ENCODE results near the gene CREG1. TPM values are rescaled to one million over a fixed set of nuclear protein-coding genes. Genes with fewer than 3 reads are reported as not detected.

CREG1 gene
- total and polyA plus RNA-seq, 2 experiments from 2014 or later, result 127 to 139 TPM

DNA sequence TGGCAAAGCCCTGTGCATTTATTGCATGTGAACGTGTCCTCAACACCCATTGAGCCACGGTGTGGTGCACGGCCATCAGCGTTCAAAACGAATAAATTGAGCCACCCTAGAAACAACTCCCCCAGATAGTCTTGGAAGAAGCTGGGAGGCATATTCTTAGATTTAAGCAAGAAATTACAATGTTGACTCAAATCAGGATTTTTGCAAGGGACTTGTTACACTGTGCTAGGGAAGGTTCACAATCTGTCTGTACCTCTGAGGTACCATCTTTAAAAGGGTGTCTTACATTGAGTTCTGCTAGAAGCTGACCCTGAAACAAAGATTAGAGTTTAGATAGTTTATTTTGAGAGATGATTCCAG, 51.4 kb downstream of the CREG1 start:
- no peaks in the 10 kb centered on the region for H3K27me3 ChIP-seq
- no peak overlapping the region for H3K4me3 ChIP-seq
- H3K27ac ChIP-seq, result no peak overlapping the region
- TF ChIP-seq, protein P1, sequence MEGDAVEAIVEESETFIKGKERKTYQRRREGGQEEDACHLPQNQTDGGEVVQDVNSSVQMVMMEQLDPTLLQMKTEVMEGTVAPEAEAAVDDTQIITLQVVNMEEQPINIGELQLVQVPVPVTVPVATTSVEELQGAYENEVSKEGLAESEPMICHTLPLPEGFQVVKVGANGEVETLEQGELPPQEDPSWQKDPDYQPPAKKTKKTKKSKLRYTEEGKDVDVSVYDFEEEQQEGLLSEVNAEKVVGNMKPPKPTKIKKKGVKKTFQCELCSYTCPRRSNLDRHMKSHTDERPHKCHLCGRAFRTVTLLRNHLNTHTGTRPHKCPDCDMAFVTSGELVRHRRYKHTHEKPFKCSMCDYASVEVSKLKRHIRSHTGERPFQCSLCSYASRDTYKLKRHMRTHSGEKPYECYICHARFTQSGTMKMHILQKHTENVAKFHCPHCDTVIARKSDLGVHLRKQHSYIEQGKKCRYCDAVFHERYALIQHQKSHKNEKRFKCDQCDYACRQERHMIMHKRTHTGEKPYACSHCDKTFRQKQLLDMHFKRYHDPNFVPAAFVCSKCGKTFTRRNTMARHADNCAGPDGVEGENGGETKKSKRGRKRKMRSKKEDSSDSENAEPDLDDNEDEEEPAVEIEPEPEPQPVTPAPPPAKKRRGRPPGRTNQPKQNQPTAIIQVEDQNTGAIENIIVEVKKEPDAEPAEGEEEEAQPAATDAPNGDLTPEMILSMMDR (IDR thresholded peaks at IDR 0.05; ENCODE audit: low read depth, low read length), result no peak
- no peaks in the 10 kb centered on the region for H3K4me1 ChIP-seq (ENCODE audit: low read depth)
- no peaks in the 10 kb centered on the region for H3K36me3 ChIP-seq
- no peaks in the 10 kb centered on the region for H3K9me3 ChIP-seq (ENCODE audit: low read depth)
- DNase-seq (ENCODE audit: low read depth in 1 of 2, low spot score in 1 of 2), result no peak

DNA sequence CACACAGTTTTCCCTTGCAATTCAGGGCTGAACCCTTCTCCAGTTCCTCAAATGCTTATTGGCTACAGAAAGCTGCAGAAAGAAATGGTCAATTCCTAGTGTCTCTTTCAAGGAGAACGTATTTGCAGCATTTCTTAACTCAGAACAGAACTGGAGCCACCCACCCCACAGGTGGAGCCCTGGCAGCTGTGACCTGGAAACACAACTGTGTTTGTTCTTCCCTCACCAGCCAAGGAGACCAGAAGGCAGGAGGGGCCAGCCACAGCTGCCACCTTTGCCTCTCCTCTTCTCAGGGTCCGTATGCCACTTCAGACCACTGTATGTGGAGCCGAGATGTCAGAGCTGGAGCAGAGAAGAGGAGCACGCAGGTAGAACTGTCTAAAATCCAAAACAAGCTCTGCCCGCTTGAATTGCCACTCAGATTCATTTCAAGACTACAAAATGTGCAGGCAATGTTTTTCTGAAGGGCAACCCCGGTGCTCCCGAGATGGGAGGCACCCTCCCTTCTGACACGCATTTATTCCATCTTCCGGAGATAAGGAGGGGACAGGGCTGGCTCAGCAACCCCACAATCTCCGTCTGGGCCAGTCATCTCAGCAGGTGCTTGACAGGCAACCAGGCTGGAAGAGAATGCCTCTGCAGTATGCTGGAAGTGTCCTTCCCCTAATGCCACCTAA, 51.9 kb downstream of the CREG1 start:
- TF ChIP-seq, protein P1 (IDR thresholded peaks at IDR 0.05; ENCODE audit: low read depth, low read length), result no peak
- Histone ChIP-seq H3K27me3 (no peaks in the 10 kb centered on the region), H3K27ac (no peak overlapping the region), H3K4me3 (no peak overlapping the region), H3K4me1 (ENCODE audit: low read depth) (no peaks in the 10 kb centered on the region), H3K36me3 (no peaks in the 10 kb centered on the region), H3K9me3 (ENCODE audit: low read depth) (no peaks in the 10 kb centered on the region)
- DNase-seq (ENCODE audit: low read depth in 1 of 2, low spot score in 1 of 2), result no peak

DNA sequence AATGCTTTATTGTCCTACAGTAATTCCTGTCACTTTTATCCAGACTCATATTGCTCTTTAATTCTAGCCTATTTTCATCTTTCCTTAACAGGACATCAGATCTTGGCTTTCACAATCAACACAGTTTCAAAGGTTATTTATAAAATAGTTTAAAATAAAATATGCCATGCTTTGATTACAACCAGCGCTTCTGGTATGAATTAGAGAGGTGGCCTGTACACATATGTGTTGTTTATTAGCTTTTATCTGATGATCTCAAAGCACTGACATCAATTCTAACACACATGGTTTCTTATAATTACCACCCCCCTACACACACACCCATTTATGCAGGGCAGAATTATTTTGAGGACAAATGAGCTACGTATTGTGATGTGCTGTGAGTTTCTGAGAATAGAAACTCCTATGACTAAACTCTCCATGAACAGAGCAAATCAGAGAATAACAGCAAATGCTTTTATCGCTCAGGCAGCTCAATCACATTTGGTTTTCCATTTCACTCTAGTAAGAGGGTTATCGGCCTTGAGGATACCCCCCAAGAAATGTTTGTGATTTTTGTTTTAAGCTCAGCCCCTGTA, 53.2 kb downstream of the CREG1 start:
- no peak overlapping the region for H3K4me3 ChIP-seq
- H3K27ac ChIP-seq, result no peak overlapping the region
- no peak for DNase-seq (ENCODE audit: low read depth in 1 of 2, low spot score in 1 of 2)
- H3K4me1 ChIP-seq (ENCODE audit: low read depth), result no peaks in the 10 kb centered on the region
- H3K36me3 ChIP-seq, result no peaks in the 10 kb centered on the region
- H3K9me3 ChIP-seq (ENCODE audit: low read depth), result no peaks in the 10 kb centered on the region
- H3K27me3 ChIP-seq, result no peaks in the 10 kb centered on the region
- TF ChIP-seq, protein P1 (IDR thresholded peaks at IDR 0.05; ENCODE audit: low read depth, low read length), result no peak

DNA sequence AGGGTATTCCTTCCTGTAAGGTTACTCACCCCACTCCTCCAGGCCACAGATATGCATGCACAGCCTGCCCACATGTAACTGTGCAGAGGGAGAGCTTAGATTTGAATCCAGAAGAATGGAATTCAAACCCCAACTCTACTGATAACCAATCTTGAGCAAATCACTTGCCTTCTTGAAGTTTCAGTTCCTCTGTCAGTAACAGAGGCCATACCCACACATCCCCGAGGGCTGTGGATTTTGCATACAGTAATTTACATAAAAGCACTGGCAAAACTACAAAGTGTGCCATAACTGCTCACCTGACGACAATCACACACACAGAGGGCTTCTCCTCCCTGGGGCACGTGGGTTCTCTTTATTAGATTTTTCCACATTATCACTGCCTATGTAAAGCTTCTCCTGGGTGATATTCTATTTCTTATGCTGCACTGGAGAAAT, 53.9 kb downstream of the CREG1 start:
- TF ChIP-seq, protein P1 (IDR thresholded peaks at IDR 0.05; ENCODE audit: low read depth, low read length), result no peak
- Histone ChIP-seq H3K4me3 (no peak overlapping the region), H3K27me3 (no peaks in the 10 kb centered on the region), H3K27ac (no peak overlapping the region), H3K9me3 (ENCODE audit: low read depth) (no peaks in the 10 kb centered on the region), H3K36me3 (no peaks in the 10 kb centered on the region), H3K4me1 (ENCODE audit: low read depth) (no peaks in the 10 kb centered on the region)
- no peak for DNase-seq (ENCODE audit: low read depth in 1 of 2, low spot score in 1 of 2)

DNA sequence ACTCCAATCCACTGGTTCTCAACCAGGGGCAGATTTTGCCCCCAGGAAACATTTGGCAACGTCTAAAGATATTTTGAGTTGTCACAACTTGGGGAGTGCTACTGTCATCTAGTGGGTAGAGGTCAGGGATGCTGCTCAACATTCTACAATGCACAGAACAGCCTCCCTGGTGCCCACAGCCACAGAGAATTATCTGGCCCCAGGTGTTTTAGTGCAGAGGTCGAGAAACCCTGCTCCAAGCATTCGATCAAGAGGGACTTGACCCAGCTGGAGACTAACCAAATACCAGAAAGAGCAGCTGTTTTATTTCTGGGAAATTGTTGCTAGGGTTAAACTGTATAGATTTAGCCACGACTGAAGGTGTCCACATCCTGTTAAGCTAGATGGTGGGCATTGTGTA, 54.5 kb downstream of the CREG1 start:
- Histone ChIP-seq H3K4me1 (ENCODE audit: low read depth) (no peaks in the 10 kb centered on the region), H3K27ac (no peak overlapping the region), H3K4me3 (no peak overlapping the region), H3K36me3 (no peaks in the 10 kb centered on the region), H3K9me3 (ENCODE audit: low read depth) (no peaks in the 10 kb centered on the region), H3K27me3 (no peaks in the 10 kb centered on the region)
- no peak for DNase-seq (ENCODE audit: low read depth in 1 of 2, low spot score in 1 of 2)
- TF ChIP-seq, protein P1 (IDR thresholded peaks at IDR 0.05; ENCODE audit: low read depth, low read length), result no peak
